ENCODE results near the gene RIMBP2.

The RIMBP2 gene

GRCh38 chr12:130677957-130678558 lies 38.0 kb downstream of the RIMBP2 start:
- no peak for DNase-seq

GRCh38 chr12:130675791-130676190 lies 40.3 kb downstream of the RIMBP2 start:
- no peak for DNase-seq

- no peak for DNase-seq
These were observed 41.0 kb downstream of the RIMBP2 start for GRCh38 chr12:130675121-130675520.

- no peak for DNase-seq
These were observed 41.4 kb downstream of the RIMBP2 start for GRCh38 chr12:130674676-130675075.

GRCh38 chr12:130673036-130673705 lies 42.9 kb downstream of the RIMBP2 start:
- no peak for DNase-seq

GRCh38 chr12:130672089-130672820 lies 43.8 kb downstream of the RIMBP2 start:
- no peak for DNase-seq

- no peak for DNase-seq
These were observed 44.5 kb downstream of the RIMBP2 start for GRCh38 chr12:130671556-130671955.

- no peak for DNase-seq
These were observed 46.3 kb downstream of the RIMBP2 start for GRCh38 chr12:130669797-130670196.

GRCh38 chr12:130669205-130669557 lies 46.9 kb downstream of the RIMBP2 start:
- DNase-seq = no peak

- DNase-seq = no peak
These were observed 47.6 kb downstream of the RIMBP2 start for GRCh38 chr12:130668286-130669204.

- no peak for DNase-seq
These were observed 48.6 kb downstream of the RIMBP2 start for GRCh38 chr12:130667421-130667960.

GRCh38 chr12:130666645-130667044 lies 49.5 kb downstream of the RIMBP2 start:
- DNase-seq = no peak

GRCh38 chr12:130665753-130666152 lies 50.3 kb downstream of the RIMBP2 start:
- no peak for DNase-seq

GRCh38 chr12:130664772-130665171 lies 51.3 kb downstream of the RIMBP2 start:
- DNase-seq = no peak

- DNase-seq = no peak
These were observed 51.8 kb downstream of the RIMBP2 start for GRCh38 chr12:130664252-130664651.

- no peak for DNase-seq
These were observed 52.6 kb downstream of the RIMBP2 start for GRCh38 chr12:130663514-130663913.

GRCh38 chr12:130661486-130662255 lies 54.4 kb downstream of the RIMBP2 start:
- no peak for DNase-seq

GRCh38 chr12:130661059-130661458 lies 55.0 kb downstream of the RIMBP2 start:
- DNase-seq = no peak

- no peak for DNase-seq
These were observed 57.8 kb downstream of the RIMBP2 start for GRCh38 chr12:130658145-130658911.

GRCh38 chr12:130656411-130656810 lies 59.7 kb downstream of the RIMBP2 start:
- no peak for DNase-seq

- DNase-seq = no peak
These were observed 60.2 kb downstream of the RIMBP2 start for GRCh38 chr12:130655881-130656280.
